ENCODE data around the gene MIDN.

DNA sequence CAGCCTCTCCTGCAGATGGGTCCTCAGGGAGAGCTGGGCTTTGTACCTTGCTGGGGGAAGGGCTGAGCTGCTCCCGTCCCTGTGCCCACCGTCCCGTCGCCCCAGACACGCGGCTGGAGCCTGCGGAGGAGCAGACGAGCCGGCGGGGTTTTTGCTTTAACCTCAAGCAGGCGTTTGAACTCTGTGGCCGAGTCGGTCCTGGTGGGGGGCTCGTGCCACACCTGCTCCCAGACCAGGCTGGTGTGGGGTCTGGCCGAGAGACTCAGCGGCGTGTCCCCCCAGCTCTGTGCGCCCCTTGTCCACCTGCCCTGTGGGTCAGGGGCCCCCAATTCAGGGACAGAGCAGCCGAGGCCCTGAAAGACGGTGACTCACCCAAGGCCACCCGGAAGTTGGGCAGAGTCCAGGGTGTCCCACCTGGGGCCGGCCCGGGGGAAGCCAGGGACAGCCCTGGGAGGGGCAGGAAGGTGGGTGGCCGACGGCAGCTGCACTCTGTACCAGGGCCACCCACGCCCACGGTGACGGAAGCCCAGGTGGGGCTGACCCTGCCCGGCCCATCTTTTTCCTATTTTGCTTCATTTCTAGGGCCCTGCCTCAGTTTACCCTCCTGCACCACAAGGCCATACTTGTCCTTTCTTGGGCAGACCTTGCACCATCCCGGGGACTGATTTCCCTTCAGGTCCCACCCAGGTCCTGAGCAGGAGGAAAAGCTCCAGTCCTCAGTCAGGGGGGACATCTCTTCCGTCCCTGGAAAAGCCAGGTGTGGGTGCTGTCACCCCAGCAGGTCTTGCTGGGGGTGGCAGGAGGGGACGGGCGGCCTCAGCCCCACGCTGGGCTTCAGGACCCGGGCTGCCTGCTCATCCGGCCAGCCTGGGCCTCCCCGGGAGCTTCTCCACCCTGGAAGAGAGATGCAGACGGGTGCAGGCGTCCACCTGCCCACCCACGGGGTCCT is 42.6 kb downstream of the MIDN start:
- TF ChIP-seq, protein P1, sequence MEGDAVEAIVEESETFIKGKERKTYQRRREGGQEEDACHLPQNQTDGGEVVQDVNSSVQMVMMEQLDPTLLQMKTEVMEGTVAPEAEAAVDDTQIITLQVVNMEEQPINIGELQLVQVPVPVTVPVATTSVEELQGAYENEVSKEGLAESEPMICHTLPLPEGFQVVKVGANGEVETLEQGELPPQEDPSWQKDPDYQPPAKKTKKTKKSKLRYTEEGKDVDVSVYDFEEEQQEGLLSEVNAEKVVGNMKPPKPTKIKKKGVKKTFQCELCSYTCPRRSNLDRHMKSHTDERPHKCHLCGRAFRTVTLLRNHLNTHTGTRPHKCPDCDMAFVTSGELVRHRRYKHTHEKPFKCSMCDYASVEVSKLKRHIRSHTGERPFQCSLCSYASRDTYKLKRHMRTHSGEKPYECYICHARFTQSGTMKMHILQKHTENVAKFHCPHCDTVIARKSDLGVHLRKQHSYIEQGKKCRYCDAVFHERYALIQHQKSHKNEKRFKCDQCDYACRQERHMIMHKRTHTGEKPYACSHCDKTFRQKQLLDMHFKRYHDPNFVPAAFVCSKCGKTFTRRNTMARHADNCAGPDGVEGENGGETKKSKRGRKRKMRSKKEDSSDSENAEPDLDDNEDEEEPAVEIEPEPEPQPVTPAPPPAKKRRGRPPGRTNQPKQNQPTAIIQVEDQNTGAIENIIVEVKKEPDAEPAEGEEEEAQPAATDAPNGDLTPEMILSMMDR (IDR thresholded peaks at IDR 0.05): no peak
- TF ChIP-seq EP300 (IDR thresholded peaks at IDR 0.05) (no peak), POLR2A (IDR thresholded peaks at IDR 0.05) (no peak)
